K562 (cell line): Measurements from ENCODE around the gene ORC4. TPM values are rescaled to one million over a fixed set of nuclear protein-coding genes. Genes with fewer than 3 reads are reported as not detected.

Experiments used
- CBFA2T2 ChIP-seq: fragments of 450-650 bp; conservative IDR thresholded peaks from 2 replicates; pipeline ENCODE4 v1.6.1; 2017; ENCODE audit warnings: mild to moderate bottlenecking
- CC2D1A ChIP-seq: fragments of 450-650 bp; IDR thresholded peaks from 2 replicates; pipeline ENCODE4 v1.6.1; 2017; ENCODE audit warnings: mild to moderate bottlenecking
- ETS1 ChIP-seq: conservative IDR thresholded peaks from 2 replicates; pipeline ENCODE4 v1.6.1; 2011; ENCODE audit warnings: low read depth, mild to moderate bottlenecking, low read length; ENCODE audit not compliant: control insufficient read depth
- GABPA ChIP-seq: fragments of 200-800 bp; sonication (Bioruptor generic); conservative IDR thresholded peaks from 2 replicates; pipeline ENCODE4 v1.6.1; 2016; ENCODE audit warnings: low read depth, missing genetic modification characterization, missing compliant biosample characterization
- KLF16 ChIP-seq: IDR thresholded peaks from 2 replicates; pipeline ENCODE4 v1.6.1; 2016; ENCODE audit warnings: antibody characterized with exemption
- MAX ChIP-seq: sonication (generic); formaldehyde crosslinking; IDR thresholded peaks from 2 replicates; pipeline ENCODE4 v1.9.0; 2022; ENCODE audit warnings: mild to moderate bottlenecking, missing genetic modification reagents
- MYC ChIP-seq, 2 experiments: fragments of 250-450 bp in 1 of 2; sonication (Bioruptor Pico) in 1 of 2; IDR thresholded peaks; 2 replicates each; pipeline versions ENCODE4 v1.5.1 to v1.6.1; 2012 to 2021; ENCODE audit warnings: low read depth in 2 of 2, borderline replicate concordance in 1 of 2, improper control_type of control experiment in 1 of 2, low read length in 1 of 2, mild to moderate bottlenecking in 1 of 2, moderate library complexity in 1 of 2
- NR2C2 ChIP-seq, 2 experiments: fragments of 200-800 bp in 1 of 2; sonication (Bioruptor generic) in 1 of 2; sonication (generic) in 1 of 2; formaldehyde crosslinking in 1 of 2; IDR thresholded peaks; 2 replicates each; pipeline versions ENCODE4 v1.6.1 to v1.8.0; 2016 to 2022; ENCODE audit warnings: mild to moderate bottlenecking in 1 of 2, missing compliant biosample characterization in 1 of 2, missing genetic modification characterization in 1 of 2, missing genetic modification reagents in 1 of 2
- POLR2G ChIP-seq: fragments of 200-400 bp; formaldehyde crosslinking; IDR thresholded peaks from 2 replicates; pipeline ENCODE4 v1.6.1; 2017; ENCODE audit warnings: low read depth, mild to moderate bottlenecking, antibody characterized with exemption, low read length, moderate library complexity
- SIN3A ChIP-seq, 2 experiments: fragments of 150-350 bp in 1 of 2; IDR thresholded peaks; 2 replicates each; pipeline ENCODE4 v1.6.1; 2011 to 2016; ENCODE audit warnings: borderline replicate concordance in 2 of 2, low read depth in 2 of 2, low read length in 2 of 2, mild to moderate bottlenecking in 2 of 2, moderate library complexity in 2 of 2; ENCODE audit not compliant: control insufficient read depth in 1 of 2
- TFE3 ChIP-seq: fragments of 450-650 bp; formaldehyde crosslinking; IDR thresholded peaks from 2 replicates; pipeline ENCODE4 v1.4.0; 2020; ENCODE audit warnings: mild to moderate bottlenecking, mixed read lengths
- TRIM25 ChIP-seq: fragments of 450-650 bp; IDR thresholded peaks from 2 replicates; pipeline ENCODE4 v1.7.0; 2016; ENCODE audit warnings: borderline replicate concordance
- TRIM28 ChIP-seq: fragments of 450-650 bp; IDR thresholded peaks from 2 replicates; pipeline ENCODE4 v1.6.1; 2017
- VEZF1 ChIP-seq: fragments of 200-800 bp; sonication (Bioruptor generic); IDR thresholded peaks from 2 replicates; pipeline ENCODE4 v1.6.1; 2017; ENCODE audit warnings: missing genetic modification characterization, missing compliant biosample characterization
- ZBTB1 ChIP-seq: sonication (generic); formaldehyde crosslinking; IDR thresholded peaks from 2 replicates; pipeline ENCODE4 v1.8.1; 2023; ENCODE audit warnings: missing genetic modification reagents, low read depth, mild to moderate bottlenecking, borderline replicate concordance
- ZNF57 ChIP-seq: fragments of 450-650 bp; formaldehyde crosslinking; IDR thresholded peaks from 2 replicates; pipeline ENCODE4 v1.4.0; 2020; ENCODE audit warnings: mild to moderate bottlenecking, moderate library complexity
- polyA plus RNA-seq, 8 experiments: library from polyadenylated mRNA; depleted of rRNA in 4 of 8; stranded (reverse) in 5 of 8; unstranded in 3 of 8; fragments of >200 nt; fragmentation: Nextera tagmentation in 2 of 8; fragmentation: Illumina TruSeq in 1 of 8; extraction: Ambion mirVana in 2 of 8; extraction: Trizol in 1 of 8; gene quantifications; 2 replicates each; pipeline versions ENCODE4 v1.2.1 to v1.2.3, GENCODE V29; 2011 to 2014; ENCODE audit warnings: inconsistent platforms in 1 of 8, missing spikeins in 1 of 8
- total RNA-seq, 7 experiments: library from RNA; depleted of rRNA in 6 of 7; stranded (reverse); fragments of >200 nt in 6 of 7; fragmentation: Illumina TruSeq in 2 of 7; extraction: Trizol in 2 of 7; gene quantifications; 2 replicates each; pipeline versions ENCODE4 v1.2.1 to v1.2.3, GENCODE V29; 2011 to 2021; ENCODE audit warnings: low replicate concordance in 1 of 7
- TF ChIP-seq, protein P1 (sequence below): sonication (generic); formaldehyde crosslinking; IDR thresholded peaks from 2 replicates; pipeline ENCODE4 v1.8.0; 2022; ENCODE audit warnings: missing genetic modification reagents, mild to moderate bottlenecking, moderate library complexity, borderline replicate concordance

The ORC4 gene
- total and polyA plus RNA-seq, 9 of the 15 experiments (the other 6 are each of a cell fraction or from before 2014, with no cell fraction given), result 58.6 to 100 (median 70.5) TPM

DNA sequence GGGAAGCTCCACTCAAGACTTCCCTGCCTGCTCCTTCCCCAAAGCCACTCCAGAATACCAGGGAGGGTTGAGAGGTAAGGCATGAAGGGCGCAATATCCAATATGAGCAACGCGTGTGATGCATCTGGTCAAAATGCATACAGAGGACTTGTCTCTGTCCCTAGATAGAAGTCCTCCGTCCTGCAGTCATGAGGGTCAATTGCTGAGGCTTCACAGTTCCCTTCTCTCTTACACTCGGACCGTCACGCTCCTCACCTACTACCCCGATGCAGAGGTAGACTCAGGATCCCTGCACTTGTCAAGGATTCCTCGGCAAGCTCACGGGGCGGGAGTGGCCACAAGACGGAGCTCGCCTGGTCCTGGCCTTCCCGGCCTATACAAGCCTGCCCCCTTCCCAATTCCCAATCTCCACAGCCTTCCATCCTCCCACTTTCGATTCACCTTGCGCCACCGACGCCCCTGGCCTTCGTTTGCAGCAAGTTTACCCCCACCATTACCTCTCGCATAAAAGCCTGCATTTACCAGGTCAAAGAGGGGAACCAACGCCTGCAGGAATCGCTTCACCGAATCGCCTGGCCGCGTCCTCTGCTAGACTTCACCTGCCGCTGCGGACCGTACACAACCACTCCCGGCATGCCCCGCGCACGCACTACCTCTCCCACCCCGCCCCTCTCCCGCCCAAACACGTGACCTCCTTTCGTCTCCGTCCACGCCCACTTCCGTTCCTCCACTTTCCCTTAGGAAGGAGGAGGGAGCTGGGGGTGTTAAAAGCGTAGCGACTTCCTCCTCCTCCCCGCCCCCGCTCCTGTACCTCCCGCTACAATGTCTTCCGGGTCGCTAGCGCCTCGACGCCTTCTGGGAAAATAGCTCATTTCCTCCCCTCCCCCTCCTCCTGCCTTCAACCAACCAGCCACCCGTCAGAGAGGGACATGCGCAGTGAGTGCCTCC, at the start of gene ORC4 (continued):
- TF ChIP-seq MYC (IDR thresholded peaks at IDR 0.05; ENCODE audit: low read depth, low read length), result peak; percentile 64
- no peak for TF ChIP-seq MYC (CRISPR knock-in tag; IDR thresholded peaks at IDR 0.05; ENCODE audit: borderline replicate concordance, low read depth)
- peak; percentile 97 for TF ChIP-seq TFE3 (CRISPR knock-in tag)
- peak; percentile 59; the same call in 1 of the 2 replicates for TF ChIP-seq ETS1
- 0 out of 2 replicates have a peak, but pooled peaks have one; percentile 21 for TF ChIP-seq TRIM28
- peak; percentile 82 for TF ChIP-seq CBFA2T2
- peak; percentile 96 for TF ChIP-seq GABPA (tag)
- no peak for TF ChIP-seq KLF16
- TF ChIP-seq VEZF1 (CRISPR knock-in tag), result peak; percentile 96
- TF ChIP-seq TRIM25, result no peak
- peak; percentile 90 for TF ChIP-seq POLR2G
- TF ChIP-seq ZBTB1 (CRISPR knock-in tag), result peak; percentile 71; the same call in 1 of the 2 replicates
- TF ChIP-seq CC2D1A, result peak; percentile 24; the same call in 1 of the 2 replicates
- TF ChIP-seq, protein P1, sequence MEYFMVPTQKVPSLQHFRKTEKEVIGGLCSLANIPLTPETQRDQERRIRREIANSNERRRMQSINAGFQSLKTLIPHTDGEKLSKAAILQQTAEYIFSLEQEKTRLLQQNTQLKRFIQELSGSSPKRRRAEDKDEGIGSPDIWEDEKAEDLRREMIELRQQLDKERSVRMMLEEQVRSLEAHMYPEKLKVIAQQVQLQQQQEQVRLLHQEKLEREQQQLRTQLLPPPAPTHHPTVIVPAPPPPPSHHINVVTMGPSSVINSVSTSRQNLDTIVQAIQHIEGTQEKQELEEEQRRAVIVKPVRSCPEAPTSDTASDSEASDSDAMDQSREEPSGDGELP, result peak; percentile 82
- TF ChIP-seq MAX (CRISPR knock-in tag), result peak; percentile 80
- TF ChIP-seq ZNF57 (CRISPR knock-in tag), result no peak
- peak in 1 of 2 experiments; percentile 13; a peak in 1 of 4 replicates for TF ChIP-seq SIN3A (IDR thresholded peaks at IDR 0.05; ENCODE audit: borderline replicate concordance in 2 of 2, control insufficient read depth in 1 of 2, low read depth in 2 of 2, low read length in 2 of 2)
- TF ChIP-seq NR2C2 (CRISPR knock-in tag; IDR thresholded peaks at IDR 0.05), result peak; percentile 96
- peak; percentile 99 for TF ChIP-seq NR2C2 (tag; IDR thresholded peaks at IDR 0.05)
